ENCODE results near the gene VGLL4.
"Not testable (repeated sequence)": the region's sequence is repeated elsewhere in the genome, so short reads cannot be mapped to it uniquely, and the experiment has no call there.

Gene VGLL4

DNA sequence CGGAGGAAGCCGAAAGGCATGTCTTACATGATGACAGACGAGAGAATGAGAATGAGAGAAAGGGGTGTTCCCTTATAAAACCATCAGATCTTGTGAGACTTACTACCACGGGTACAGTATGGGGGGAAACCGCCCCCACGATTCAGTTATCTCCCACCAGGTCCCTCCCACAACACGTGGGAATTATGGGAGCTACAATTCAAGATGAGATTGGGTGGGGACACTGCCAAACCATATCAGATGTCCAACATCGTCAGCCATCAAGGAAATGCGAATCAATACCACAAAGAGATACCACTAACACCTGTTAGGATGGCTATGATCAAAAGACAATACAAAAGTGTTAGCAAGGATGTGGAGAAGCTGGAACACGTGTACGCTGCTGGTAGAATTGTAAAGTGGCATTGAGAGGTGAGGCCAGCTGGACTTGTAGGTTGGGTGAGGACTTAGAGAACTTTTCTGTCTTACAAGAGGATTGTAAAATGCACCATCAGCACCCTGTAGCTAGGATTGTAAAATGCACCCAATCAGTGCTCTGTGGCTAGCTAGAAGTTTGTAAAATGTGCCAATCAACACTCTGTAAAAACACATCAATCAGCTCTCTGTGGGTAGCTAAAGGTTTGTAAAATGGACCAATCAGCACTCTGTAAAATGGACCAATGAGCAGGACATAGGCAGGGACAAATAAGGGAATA lies 37.5 kb downstream of the VGLL4 start:
- no peak for DNase-seq (ENCODE audit: low spot score)

DNA sequence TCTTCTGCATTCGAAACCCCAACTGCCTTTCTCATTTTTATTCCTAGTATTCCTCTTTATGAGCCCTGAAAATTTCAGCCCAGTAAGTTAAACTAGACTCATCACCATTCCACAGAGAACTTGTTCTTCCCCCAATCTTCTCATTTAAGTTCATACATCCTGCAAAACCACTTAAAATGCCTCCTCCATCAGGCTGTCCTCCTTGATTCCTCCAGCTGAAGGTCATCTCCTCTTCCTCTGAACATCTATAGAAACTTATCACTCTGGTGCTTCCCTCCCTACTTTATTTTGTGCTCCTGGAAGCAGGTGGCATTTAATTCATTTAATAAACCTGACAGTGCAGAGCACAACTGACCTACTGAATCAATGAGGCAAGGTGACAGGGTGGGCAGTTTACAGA lies 38.3 kb downstream of the VGLL4 start:
- no peak for DNase-seq (ENCODE audit: low spot score)

DNA sequence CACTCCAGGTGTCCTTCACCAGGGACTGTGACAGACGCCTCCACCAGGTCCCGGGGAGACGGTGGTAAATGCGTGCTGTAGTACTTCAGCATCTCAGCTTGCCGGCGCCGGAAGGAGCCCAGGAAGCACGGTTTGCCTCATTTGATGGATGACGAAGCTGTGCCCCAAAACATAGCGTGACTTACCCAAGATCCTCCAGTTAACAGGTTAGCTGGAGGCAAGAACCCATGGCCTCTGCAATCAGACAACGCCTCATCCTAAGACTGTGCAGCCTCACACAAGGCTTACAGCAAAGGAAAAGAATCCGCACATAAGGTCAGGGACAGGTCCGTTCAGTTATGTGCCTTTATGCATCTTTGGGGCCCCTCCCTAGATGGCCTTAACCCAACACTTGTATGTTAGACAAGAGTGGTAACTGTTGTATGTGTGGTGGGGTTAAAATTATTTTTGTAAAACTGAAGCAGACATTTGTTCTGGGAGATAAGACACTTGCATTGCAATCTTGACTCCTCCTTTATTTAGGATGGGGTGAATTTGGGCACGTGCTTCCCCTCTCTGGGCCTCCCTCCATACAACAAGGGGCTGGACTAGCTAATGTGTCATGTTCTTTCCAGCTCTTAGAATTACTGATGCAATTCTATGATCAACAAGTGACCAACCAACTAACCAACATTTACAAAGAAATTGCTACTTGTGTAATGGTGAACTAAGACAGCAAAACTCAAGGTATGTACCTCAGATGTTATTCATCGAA lies 39.4 kb downstream of the VGLL4 start:
- DNase-seq (ENCODE audit: low spot score), result no peak

DNA sequence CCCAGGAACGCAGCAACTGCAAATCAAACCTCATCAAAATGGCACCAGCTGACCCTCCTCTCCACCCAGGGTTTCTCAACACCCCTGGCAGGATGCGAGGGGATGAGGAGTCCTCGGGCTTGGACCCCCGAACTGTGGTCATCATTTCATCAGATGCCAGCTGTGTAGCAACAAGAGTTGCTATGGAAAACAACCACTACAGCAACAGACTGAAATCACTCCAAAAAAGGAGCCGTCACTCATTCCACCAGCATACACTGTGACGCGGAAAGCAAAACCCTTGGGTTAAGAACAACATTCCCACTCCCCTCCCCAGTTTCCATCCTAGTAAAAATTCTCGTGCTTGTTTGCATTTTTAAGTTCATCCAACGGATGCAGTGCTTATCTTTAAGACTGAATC lies 40.1 kb downstream of the VGLL4 start:
- no peak for DNase-seq (ENCODE audit: low spot score)

DNA sequence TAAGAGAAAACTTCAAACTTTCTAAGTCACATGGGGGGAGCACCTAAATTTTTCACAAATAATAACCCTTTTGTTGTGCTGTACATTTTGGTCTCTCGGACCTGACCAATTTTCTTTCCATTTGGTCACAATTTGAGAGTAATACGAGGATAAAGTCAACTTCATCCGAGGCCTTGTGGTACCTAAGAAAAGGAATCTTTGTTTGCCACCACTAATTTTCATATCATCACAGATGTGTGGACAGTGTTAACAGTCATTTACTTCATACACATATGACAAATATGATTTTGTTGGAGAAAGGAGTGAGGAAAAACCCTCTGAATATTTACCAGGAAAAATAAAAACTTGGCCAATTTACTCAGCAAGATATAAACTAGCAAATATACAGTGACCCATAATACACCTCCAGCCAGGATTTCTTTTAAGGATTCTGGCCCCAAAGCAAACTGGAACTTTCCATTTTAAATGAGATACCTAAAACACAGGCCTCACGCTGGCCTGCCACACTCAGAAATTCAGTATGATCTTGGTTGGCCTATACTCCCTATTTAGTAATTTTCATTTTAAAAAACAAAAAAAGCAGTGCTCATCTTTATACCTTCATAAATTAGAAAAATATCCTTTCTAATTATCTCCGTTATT lies 40.7 kb downstream of the VGLL4 start:
- DNase-seq (ENCODE audit: low spot score), result no peak

DNA sequence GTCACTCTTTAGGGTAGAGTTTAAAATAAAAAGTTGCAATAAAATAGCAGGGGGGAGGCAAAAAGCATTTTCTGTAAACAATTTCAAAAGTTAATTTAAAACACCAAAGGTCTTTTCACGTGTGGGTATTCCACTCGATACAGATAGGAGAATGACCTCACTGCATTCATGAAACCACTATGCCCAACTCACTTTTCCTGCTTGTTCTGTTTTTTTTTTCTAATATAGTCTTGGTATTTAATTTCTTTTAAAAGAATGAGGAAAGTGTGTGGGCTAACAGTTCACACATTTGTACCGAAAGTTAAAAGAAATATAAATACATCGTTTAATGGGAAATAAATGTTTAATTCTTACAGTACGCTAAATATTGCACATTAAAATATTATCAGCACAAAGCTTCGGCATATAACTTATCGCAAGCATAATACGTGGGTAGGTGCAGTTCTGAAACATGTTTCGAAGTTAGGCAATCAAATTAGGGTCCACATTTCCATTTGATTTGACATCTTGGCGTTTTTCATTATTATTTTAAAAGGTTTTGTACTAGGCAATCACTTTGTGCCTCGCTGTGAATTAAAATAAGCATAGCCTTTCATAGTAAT lies 41.4 kb downstream of the VGLL4 start:
- DNase-seq (ENCODE audit: low spot score), result no peak

DNA sequence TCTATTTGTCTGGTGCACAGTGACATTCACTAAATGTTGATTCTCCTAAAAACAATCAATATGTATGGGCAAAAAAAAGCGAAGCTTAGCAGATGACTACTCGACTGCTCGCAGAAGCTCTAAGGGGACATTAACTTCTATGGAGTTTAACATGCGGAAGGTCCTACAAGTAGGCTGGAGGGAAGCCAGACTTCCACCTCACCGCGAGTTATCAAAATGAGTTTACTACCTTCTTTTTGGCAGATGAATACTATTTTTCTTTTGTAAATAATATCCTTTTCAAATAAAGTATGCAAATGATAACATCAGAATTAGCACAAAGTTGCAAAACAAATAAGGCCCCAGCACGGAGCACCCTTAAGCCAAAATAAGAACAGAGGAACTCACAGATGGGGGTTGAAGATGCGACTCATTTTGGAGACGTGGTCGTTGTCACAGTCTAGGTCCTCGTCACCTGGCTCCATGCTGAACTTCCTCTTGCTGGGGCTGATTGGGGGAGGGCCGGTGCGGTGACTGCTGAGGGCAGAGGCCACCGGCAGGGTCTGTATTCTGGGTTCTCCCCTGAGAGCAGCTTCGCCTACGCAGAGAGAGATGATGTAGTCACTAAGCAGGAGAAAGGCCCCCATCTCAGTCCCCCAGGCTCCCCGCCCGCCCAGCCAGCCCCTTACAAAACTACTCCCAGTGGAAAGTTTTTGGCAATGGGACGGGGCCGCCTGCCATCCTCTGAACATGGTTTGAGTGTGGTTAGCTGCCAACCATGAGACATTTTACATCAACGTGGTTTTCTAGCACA lies 42.1 kb downstream of the VGLL4 start:
- DNase-seq (ENCODE audit: low spot score), result no peak

DNA sequence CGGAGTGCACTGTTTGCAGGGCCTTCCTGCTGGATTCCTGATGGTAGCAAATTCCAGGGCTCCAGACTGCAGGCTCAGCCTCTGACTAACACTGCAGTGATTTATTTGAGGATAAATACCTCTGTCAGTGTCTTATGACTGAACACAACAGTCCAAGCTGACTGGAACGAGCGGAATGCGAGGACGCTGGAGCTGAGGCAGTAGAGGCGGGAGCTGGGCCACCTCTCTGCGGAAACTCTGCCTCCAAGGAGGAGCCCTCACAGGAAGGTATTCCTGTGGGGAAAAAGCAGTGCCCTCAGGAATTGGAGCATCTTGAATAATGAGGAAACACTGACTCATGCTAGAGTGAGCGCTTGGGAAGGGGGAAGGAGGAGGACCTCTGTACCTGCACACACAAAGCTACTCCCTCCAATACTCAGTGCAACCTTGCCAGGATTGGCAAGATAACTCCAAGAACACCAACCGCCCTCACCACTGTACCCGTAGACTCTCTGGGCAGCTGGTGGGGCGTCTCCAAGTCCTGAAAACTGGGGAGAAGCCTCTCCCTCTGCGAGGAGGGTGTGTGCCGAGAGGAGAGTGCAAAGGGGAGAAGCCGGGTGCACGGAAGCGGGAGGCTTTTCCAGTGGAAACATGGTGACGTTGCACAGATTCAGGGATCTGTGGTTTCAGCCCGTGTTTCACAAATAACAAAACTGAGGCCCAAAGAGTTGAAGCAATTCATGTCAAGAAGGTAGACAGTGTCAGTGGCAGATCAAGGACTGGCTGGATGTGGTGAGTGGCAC lies 43.0 kb downstream of the VGLL4 start:
- no peak for DNase-seq (ENCODE audit: low spot score)

DNA sequence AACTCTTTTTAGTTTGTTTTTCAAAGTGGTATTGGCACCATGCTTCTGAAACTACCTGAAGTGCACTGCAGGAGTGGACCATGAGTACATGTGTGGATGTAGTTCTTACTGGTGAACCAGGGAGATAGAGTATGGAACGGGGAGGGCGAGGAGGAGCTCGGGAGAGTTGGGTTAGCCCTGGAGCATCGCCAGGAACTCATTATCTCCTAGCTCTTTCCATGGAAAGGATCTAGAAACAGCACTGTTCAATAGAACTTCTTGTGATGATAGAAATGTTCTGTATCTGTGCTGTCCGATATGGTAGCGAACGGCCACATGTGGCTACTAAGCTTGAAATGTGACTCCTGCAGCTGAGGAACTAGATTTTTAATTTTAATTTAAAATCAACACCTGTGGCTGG lies 47.3 kb downstream of the VGLL4 start:
- no peak for DNase-seq (ENCODE audit: low spot score)

DNA sequence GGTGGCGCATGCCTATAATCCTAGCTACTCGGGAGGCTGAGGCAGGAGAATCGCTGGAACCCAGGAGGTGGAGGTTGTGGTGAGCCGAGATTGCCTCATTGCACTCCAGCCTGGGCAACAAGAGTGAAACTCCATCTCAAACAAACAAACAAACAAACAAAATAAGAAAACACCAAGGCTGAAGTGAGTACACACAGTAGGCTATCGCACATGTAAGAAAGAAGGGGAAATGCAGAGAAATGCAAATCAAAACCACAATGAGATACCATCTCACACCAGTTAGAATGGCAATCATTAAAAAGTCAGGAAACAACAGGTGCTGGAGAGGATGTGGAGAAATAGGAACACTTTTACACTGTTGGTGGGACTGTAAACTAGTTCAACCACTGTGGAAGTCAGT lies 48.7 kb downstream of the VGLL4 start:
- not testable (repeated sequence) for DNase-seq (ENCODE audit: low spot score)

DNA sequence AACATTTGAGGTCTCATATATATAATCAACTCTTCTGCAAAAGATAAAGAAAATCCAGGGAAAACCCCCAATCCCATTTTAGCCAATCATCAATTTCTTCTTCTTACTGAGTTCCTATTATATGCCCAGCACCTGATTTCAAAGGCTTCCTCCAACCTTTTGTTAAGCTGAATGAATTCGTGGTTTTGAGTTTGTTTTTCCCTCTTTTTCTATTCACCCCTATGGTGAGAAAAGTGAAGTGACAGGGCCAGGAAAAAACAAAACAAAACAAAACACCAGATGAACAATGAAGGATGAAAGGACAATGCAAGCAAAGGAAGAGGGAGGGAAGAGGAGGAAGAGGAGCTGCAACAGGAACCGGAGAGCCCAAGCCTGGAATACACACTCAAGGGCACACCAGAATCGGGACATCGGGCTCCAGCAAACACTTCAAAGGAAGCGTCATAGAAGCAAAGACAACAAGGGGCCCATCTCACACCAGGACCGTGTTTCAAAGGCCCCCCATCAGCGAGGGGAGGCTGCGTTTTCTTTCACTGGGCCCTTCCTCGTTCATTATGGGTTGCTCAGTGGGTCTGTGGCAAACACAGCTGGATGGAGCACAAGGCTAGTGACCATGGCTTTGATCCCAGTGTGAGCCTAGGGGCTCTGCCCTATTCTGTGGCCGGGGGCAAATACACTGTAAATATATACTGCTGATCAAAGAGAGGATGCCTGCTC lies 50.2 kb downstream of the VGLL4 start:
- DNase-seq (ENCODE audit: low spot score), result no peak

DNA sequence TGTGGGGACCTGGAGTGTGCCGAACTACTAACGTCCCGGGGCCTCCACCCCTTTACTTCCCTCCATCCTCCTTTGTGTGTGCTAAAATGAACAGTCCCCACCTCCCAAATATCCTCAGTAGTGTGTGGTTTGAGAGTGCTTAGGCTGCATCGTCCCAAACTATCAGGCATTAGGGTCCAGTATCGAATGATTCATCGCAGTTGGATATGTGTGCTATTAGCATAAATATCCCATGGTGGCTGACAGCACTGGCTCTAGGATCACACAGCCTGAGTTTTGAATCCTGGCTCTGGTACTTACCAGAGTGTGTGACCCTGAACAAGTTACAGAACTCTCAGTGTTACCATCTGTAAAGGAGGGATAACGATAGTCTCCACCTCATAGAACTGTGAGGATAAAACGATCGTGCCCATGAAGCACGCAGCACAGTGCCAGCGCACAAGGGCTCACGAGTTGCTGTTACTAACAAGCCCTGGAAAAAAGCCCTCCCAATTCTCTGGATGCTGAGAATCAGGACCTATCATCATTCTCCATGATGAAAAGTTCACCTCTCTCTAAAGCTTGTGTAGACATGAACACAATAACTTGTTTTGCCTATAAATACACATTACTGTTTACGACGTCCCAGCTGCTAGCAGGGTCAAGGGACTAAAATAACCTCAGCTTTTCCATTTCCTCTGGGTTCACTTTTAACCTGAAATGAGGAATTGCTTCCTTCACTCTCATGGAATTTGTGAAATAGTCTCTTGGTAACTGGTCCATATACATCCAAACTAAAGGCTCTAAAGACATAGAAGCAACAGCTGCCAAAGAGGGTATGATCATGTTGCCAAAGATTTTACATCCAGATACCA lies 51.0 kb downstream of the VGLL4 start:
- DNase-seq (ENCODE audit: low spot score), result no peak

DNA sequence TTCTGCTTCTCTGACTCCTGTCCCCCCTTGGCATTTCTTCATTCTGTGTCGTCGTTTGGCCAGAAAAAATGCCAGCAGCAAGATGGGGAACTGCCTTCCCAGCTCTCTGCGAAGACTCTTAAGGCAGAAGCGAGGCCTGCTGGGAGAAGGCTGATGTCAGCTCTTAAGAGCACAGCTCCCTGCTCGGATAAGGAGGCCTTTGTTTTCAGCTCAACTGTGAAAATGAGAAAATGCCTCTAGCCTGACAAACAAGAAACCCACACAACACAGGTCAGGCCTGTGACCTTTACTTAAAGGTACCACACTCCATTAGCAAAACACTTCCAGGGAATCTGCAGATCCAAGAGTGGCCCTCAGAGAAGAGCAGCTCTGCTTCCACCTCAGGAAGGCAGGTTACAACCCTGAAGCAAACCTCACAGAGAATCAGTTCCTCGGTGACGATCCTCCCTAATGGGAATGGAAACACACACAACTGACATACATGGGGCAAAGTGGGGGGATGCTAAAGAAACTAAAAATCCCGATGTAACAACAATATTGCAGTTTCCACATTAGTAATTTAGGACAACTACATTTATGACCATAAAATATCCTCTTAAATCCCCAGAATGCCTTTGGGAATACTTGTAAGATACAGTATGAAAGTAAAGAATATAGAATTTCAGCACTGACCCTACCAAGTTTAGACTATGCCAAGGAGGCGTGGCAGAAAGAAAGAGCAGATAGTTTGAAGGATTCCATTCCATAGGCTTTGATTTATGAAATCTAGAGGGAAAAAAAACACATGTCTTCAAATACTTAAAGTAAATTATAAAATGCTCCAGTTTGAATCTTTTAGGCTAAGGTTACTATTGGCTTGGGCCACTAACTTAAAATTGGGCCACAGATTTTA lies 52.1 kb downstream of the VGLL4 start:
- no peak for DNase-seq (ENCODE audit: low spot score)

DNA sequence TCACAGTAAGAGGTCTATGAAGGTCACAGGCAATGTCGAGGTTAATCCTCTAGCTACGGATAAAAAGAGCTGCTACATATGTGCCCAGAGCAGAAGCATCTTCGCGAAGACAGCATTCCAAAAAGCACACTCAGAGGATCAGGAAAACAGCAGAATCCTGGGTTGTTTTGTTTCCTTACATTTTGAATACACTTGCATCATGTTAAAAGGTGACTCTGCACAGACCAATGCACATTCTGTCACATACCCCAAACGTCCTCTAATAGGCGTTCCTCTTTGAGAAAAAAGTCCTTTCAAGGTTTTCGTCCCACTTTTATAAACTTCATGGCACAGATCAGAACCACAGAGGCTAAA lies 52.7 kb downstream of the VGLL4 start:
- no peak for DNase-seq (ENCODE audit: low spot score)

DNA sequence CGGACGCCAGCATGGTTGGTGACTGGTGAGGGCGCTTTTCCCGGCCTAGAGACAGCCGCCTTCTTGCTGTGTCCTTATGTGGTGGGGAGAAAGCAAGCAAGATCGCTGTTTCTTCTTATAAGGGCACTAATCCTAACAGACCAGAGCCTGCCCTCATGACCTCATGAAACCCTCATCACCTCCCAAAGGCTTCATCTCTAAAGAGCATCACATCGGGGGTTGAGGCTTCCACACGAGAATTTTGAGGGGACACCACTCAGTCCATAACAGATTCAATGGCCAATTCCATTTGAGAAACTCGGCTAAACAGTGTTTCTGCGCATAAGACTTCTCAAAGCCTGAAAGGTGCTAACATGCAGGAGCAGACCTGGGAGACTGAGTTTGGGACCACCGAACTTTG lies 54.0 kb downstream of the VGLL4 start:
- DNase-seq (ENCODE audit: low spot score), result no peak

DNA sequence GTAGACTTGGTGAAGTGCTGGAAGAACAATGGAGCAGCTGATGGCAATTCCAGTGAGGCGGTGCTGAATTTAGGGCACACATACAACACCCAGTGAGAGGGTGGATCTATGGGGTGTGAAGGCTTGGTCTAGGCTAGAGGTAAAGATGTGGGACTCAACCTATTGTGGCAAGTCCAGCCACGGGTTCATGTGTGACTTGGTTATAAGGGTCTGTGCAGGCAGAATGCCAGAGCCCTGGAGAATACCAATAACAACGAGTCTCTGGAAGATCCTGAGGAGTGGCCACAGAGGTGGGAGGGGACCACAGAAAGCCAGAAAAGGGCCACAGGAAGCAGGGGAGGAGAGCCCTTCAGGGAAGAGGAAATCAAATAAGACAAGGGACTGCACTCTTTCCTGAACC lies 55.0 kb downstream of the VGLL4 start:
- no peak for DNase-seq (ENCODE audit: low spot score)

DNA sequence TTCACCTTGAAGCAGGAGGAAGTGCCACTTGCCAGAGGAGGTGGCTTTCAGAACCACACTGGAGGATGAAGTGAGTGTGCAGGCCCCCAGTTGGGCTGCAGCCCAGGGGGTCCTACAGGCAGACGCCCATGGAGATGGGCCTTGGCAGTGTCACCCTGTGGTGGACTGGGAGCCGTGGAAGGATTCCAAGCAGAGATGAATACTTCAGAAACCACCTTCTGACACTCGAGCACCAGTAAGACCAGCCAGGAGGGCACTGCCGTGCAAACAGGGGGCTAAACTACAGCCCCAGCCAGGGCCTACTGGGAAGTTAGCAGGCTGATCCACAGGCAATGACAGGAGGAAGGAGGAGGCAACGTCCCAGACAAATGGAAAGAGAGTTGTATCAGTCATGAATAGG lies 55.4 kb downstream of the VGLL4 start:
- DNase-seq (ENCODE audit: low spot score), result no peak

DNA sequence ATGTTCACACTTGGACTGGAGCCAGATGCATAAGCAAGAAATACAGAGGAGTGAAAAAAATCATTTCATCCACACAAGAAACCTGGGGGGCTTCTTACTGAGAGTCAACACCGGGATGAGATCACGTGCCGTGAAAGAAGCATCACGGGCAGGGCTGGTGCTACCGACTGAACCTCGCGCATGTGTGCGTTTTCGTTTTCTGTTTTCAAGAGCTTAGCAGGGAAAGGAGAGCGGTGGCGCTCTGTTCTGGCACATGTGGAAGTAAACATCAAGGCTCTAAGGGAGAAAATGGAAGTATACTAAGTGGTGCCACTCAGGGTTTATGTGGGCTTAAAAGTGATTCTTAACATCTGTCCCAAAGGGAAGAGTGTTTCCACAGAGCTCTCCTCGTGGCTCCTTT lies 55.9 kb downstream of the VGLL4 start:
- no peak for DNase-seq (ENCODE audit: low spot score)

DNA sequence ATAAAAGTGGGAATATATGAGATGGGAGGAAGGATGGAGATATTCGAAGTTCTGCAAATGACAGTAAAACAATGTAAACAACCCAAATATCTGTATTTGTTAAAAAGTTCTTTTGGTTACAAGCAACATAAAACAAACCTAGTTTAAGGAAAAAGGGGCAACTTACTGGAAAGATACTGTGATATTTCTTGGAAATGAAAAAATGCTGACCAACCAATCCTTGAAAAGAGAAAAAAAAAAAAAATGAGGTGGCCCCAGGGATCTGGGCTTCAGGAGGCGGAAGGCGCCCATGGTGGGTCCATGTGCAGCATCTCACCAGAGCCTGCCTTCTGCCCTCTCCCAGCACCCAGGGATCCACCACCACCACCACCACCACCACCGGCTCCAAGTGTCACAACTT lies 59.1 kb downstream of the VGLL4 start:
- DNase-seq (ENCODE audit: low spot score), result no peak

Data from D341Med (cell line).